Endothelial cell of umbilical vein (primary cell): ENCODE data around the gene CAT. TPM values are rescaled to one million over a fixed set of nuclear protein-coding genes. Genes with fewer than 3 reads are reported as not detected.

ENCODE experiments used
- BruUV-seq: library from RNA; stranded (reverse); fragments of 400-500 nt; replicated peaks from 2 replicates; lab custom pipeline; 2021; lab: Mats Ljungman, UMichigan
- CTCF ChIA-PET: fragments of 300-600, 350-600 bp; sonication (Branson Sonifier 250); formaldehyde crosslinking; loops from one replicate; lab custom pipeline; 2021; ENCODE audit warnings: antibody characterized with exemption, inconsistent platforms; lab: Charles Lee
- POLR2A ChIA-PET: fragments of 300-600, 350-600 bp; sonication (Branson Sonifier 250); formaldehyde crosslinking; loops from one replicate; lab custom pipeline; 2021; ENCODE audit warnings: antibody characterized with exemption, inconsistent platforms; lab: Charles Lee
- DNase-seq: peaks from one replicate; pipeline ENCODE4 v3.0.0-alpha.2; 2011; ENCODE audit warnings: low read depth, low spot score
- FAIRE-seq: peaks from 2 replicates; lab custom pipeline; 2011; peaks lifted over from hg19 to GRCh38; lab: Jason Lieb, UNC
- H2AFZ ChIP-seq: 2 replicates; pipeline ENCODE4 v1.6.0; 2012; ENCODE audit warnings: low read depth, low read length, control low read depth, inconsistent platforms
- H3K27ac ChIP-seq: 2 replicates; pipeline ENCODE4 v1.5.1; 2011; ENCODE audit warnings: low read depth, mild to moderate bottlenecking, control low read depth, low read length, moderate library complexity; ENCODE audit not compliant: insufficient read depth
- H3K27me3 ChIP-seq, 2 experiments: 2 replicates each; pipeline versions ENCODE4 v1.6.0 to v1.6.1; 2011; ENCODE audit warnings: low read length in 2 of 2, mixed read lengths in 1 of 2; ENCODE audit not compliant: control insufficient read depth in 2 of 2, insufficient read depth in 2 of 2
- H3K36me3 ChIP-seq, 2 experiments: 2 replicates in 1 of 2; 3 replicates in 1 of 2; pipeline ENCODE4 v1.5.1; 2011; ENCODE audit warnings: low read length in 2 of 2, mild to moderate bottlenecking in 1 of 2, moderate library complexity in 1 of 2; ENCODE audit not compliant: control insufficient read depth in 2 of 2, insufficient read depth in 2 of 2; ENCODE audit errors: extremely low read depth in 1 of 2
- H3K4me1 ChIP-seq: 3 replicates; pipeline ENCODE4 v1.5.1; 2011; ENCODE audit warnings: mild to moderate bottlenecking, low read length; ENCODE audit not compliant: control insufficient read depth, insufficient read depth; ENCODE audit errors: extremely low read depth
- H3K4me2 ChIP-seq: 2 replicates; pipeline ENCODE4 v1.6.1; 2011; ENCODE audit warnings: low read length, control low read depth, mixed read lengths; ENCODE audit not compliant: insufficient read depth
- H3K4me3 ChIP-seq, 3 experiments: fragments of 200-600 bp in 1 of 3; sonication (generic), shearing (Covaris generic) in 1 of 3; replicated peaks in 1 of 3; 2 replicates each; pipeline ENCODE4 v1.5.1; 2011 to 2016; ENCODE audit warnings: control low read depth in 3 of 3, low read length in 3 of 3, mild to moderate bottlenecking in 2 of 3, inconsistent platforms in 1 of 3, low read depth in 1 of 3, moderate library complexity in 1 of 3; ENCODE audit not compliant: insufficient read depth in 1 of 3
- H3K79me2 ChIP-seq: 2 replicates; pipeline ENCODE4 v1.6.0; 2012; ENCODE audit warnings: low read length, inconsistent platforms; ENCODE audit not compliant: control insufficient read depth, insufficient read depth
- H3K9ac ChIP-seq: replicated peaks from 2 replicates; pipeline ENCODE3; 2011; ENCODE audit warnings: low read length, control low read depth; ENCODE audit not compliant: insufficient read depth; ENCODE audit errors: extremely low read depth
- H3K9me1 ChIP-seq: replicated peaks from 3 replicates; pipeline ENCODE4 v1.6.0; 2011; ENCODE audit warnings: mild to moderate bottlenecking, low read length; ENCODE audit not compliant: control insufficient read depth, insufficient read depth; ENCODE audit errors: extremely low read depth
- H3K9me3 ChIP-seq: replicated peaks from 2 replicates; pipeline ENCODE4 v1.5.1; 2012; ENCODE audit warnings: low read length, inconsistent platforms; ENCODE audit not compliant: control insufficient read depth, insufficient read depth
- H4K20me1 ChIP-seq: replicated peaks from 2 replicates; pipeline ENCODE3; 2011; ENCODE audit warnings: mild to moderate bottlenecking, low read length; ENCODE audit not compliant: control insufficient read depth, insufficient read depth; ENCODE audit errors: extremely low read depth
- CTCF ChIP-seq, 2 donors: IDR thresholded peaks; 1 replicate in 1 of 2; 2 replicates in 1 of 2; pipeline ENCODE4 v1.5.1; 2011; ENCODE audit warnings: low read length in 2 of 2, mild to moderate bottlenecking in 2 of 2, moderate library complexity in 2 of 2, control low read depth in 1 of 2, inconsistent platforms in 1 of 2, low read depth in 1 of 2; ENCODE audit not compliant: insufficient read depth in 1 of 2; ENCODE audit errors: extremely low read depth in 1 of 2
- JUN ChIP-seq: IDR thresholded peaks from 2 replicates; pipeline ENCODE4 v1.6.1; 2011; ENCODE audit warnings: borderline replicate concordance, low read depth; ENCODE audit not compliant: insufficient read length, insufficient read depth
- dilution Hi-C: fragments of 300-500 bp; cut with MboI; formaldehyde crosslinking; loops from one replicate; pipeline ENCODE4 v1.15.0; 2019; ENCODE audit warnings: low sequenced_read_pairs; ENCODE audit not compliant: extremely low pct_ligation_motif_present
- intact Hi-C: fragments of 100-400 bp; cut with micrococcal nuclease; formaldehyde crosslinking; loops from one replicate; pipeline ENCODE4 v1.10.0; 2022
- polyA plus RNA-seq, 4 experiments: library from polyadenylated mRNA; depleted of rRNA in 3 of 4; stranded (reverse) in 3 of 4; unstranded in 1 of 4; fragments of >200 nt; gene quantifications; 2 replicates each; pipeline versions ENCODE4 v1.2.1 to v1.2.3, GENCODE V29; 2011 to 2012; ENCODE audit warnings: missing spikeins in 1 of 4
- total RNA-seq: library from RNA; stranded (reverse); gene quantifications from 2 replicates; pipeline ENCODE4 v1.2.3, GENCODE V29; 2021

CAT gene
- total and polyA plus RNA-seq, 2 donors (not counting 3 experiments of a cell fraction or from before 2014, with no cell fraction given), result 32.7 to 50.5 TPM

GRCh38 chr11:34512840-34513681 is 74.3 kb downstream of the CAT start:
- H3K79me2 ChIP-seq, result no peaks in the 10 kb centered on the region
- no peaks in the 10 kb centered on the region for H3K36me3 ChIP-seq
- intact Hi-C loops, result loop anchor here (1.0 kb wide), 2 partner anchors 378 to 879 kb away; no protein-coding TSS in a partner anchor
- CTCF ChIA-PET, result interaction anchor here (0.6 to 5.5 kb wide), 31 partner anchors 9 to 972 kb away, joined by 3 to 32 read pairs (median 4); no protein-coding TSS in a partner anchor
- no peaks in the 10 kb centered on the region for H3K4me1 ChIP-seq
- BruUV-seq, result no TSS peak
- H2AFZ ChIP-seq, result no peak overlapping the region
- no peak overlapping the region for H3K4me3 ChIP-seq
- POLR2A ChIA-PET, result no interaction called here
- no peak overlapping the region for H3K9ac ChIP-seq
- H4K20me1 ChIP-seq, result no peaks in the 10 kb centered on the region
- dilution Hi-C loops, result no loop called here
- no peaks in the 10 kb centered on the region for H3K27me3 ChIP-seq
- no peaks in the 10 kb centered on the region for H3K9me3 ChIP-seq
- no peak overlapping the region for H3K4me2 ChIP-seq
- FAIRE-seq (peak; percentile 77), DNase-seq (peak; percentile 49)
- no peak overlapping the region for H3K27ac ChIP-seq
- TF ChIP-seq JUN, result no peak
- peak; percentile 86 to 92 for TF ChIP-seq CTCF (IDR thresholded peaks at IDR 0.05; ENCODE audit: extremely low read depth in 1 of 2, insufficient read depth in 1 of 2, low read depth in 1 of 2, low read length in 2 of 2)
- H3K9me1 ChIP-seq, result no peaks in the 10 kb centered on the region
